ENCODE measurements around the gene TMPRSS7.
"Not testable (repeated sequence)": the region's sequence is repeated elsewhere in the genome, so short reads cannot be mapped to it uniquely, and the experiment has no call there.

The TMPRSS7 gene

DNA sequence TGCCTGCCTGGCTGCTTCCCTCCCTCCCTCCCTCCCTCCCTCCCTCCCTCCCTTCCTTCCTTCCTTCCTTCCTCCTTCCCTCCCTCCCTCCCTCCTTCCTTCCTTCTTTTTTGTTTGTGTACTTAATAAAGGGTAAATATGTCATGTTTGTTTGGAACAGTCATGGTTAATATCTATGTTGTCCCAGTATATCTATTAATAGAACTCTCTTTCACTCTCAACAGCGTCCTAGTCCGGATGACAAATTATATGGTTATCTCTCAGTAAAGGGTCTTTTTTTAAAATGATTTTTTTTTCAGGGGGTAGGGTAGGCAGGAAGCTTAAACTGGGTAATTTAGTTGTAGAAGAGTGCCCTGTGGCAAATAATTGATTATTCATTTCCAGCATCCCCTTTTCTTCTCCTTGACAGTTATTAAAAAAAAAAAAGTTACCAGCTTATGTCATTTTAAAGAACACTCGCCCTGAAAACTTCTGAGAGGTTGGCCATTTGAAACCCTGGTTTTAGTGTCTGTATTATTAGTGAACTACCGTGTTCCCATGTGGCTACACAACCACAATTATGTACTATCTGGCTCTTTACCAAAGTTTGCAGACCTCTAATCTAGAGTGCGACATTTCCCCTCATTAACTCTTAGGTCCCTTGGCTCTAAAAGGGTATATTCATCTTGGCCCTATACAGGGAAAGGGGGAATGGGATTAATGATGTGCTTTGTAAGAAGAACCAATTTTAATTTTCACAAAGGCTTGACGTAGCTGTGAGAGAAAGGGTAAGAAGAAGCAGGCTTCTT is 22.1 kb upstream of the TMPRSS7 start:
- DNase-seq = no peak

DNA sequence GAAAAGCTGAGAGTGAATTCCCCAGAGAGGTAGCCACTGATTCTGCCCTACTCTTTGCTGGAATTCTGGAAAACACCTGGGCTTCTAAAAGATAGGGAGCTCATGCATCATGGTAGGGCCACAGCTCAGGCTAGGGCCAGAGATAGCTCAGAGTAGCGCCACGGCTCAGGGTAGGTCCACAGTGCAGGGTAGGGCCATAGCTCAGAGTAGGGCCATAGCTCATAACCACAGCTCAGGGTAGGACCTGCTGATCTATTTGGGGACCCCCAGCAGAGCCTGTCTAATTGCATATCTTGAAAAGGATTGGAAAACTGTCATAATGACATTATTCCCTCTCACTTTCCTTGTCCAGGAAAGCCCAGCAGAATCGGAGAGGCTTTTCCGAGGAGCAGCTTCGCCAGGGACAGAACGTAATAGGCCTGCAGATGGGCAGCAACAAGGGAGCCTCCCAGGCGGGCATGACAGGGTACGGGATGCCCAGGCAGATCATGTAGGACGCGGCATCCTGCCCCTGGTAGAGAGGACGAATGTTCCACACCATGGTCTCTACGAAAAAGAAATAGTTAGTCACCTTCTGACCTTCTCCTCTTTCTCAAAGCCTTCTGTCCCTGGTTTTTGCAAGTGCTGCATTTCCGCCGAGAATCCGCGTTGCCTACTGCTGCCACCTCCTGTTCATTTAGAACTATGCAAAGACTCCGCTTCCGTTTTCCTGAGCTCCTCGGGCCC is 21.3 kb upstream of the TMPRSS7 start:
- peak; percentile 33 to 75 for DNase-seq

DNA sequence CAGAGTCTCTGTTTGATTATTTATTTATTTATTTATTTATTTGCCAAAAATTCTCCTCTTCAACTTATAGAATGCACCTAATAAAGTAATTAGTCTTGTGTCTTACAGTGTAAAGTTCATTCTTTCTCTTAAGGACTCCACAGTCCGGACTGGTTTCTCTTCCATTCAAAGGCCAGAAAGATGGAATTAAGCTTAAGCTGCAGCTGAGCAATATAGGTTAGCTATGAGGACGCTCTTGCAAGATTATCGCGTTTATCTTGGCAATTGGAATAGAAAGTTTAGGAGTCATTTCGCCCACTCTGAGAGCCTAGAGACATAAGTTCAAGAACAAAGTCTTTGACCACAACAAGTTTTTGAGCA is 20.8 kb upstream of the TMPRSS7 start:
- no peak for DNase-seq

DNA sequence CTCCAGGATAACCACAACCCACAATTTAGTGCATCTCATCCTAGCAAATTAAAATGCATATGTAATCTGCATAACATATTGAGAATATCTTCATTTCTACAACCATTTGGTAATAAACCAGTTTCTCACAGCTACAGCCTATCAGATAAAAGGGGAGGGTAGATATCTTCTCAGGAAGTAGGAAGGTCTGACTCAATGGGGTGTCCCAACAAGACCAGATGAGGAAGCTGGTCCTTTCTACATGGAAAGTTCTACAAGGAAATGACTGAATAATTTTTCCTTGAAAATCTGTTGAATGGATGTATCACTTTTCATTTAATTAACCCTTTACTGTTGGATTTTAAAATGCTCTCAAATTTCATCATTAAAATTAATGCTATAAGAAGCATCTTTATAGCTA is 17.4 kb upstream of the TMPRSS7 start:
- DNase-seq = no peak

DNA sequence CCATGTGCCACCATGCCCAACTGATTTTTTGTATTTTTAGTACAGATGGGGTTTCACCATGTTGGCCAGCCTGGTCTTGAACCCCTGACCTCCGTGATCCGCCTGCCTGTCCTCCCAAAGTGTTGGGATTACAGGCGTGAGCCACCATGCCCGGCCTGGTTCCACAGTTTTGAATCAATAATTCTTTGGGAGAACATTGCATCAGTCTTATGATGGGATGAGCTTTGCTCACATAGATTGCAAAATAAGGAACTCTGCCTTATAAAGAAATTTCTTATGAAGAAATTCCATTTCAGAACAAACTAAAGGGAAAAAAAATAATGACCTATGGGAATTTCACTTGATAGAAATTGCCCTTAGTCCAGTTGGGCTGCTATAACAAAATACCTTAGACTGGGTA is 15.8 kb upstream of the TMPRSS7 start:
- no peak for DNase-seq

DNA sequence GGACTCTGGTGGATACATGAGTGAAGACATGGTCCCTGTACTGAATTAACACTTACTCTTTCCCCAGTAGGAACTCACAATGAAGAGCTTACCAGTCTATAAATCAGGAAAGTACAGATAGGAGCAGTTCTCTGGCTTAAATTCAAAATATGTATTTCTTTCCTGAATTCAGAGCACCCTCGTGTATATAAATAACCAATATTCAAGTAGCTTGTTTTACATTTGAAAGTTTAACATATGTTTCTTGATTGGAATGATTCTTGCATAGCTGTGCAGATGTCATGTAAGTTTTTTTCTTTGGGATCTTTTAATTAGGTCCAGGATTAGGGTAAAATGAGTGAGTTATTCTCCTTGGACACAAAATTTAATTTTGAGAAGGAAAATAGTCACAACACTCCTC is 14.8 kb upstream of the TMPRSS7 start:
- DNase-seq = no peak

DNA sequence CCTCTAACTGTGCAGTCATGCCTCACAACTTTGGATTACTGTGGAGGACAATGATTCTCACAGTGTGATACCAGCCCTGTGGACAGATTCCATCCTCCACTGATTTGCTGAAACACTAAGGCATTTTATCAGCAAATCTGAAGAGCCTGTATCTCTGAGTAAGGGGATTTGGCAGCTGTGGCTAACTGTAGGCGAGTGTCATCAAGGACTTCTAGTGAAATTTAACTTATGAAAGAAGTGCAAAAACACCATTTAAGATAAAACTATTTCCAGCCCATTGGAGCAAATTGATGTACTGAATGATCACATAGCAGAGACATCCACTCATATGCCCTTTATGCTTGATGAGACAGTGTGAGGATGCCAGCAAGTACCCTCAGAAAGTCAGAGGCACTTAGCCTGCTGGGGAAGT is 13.9 kb upstream of the TMPRSS7 start:
- no peak for DNase-seq

DNA sequence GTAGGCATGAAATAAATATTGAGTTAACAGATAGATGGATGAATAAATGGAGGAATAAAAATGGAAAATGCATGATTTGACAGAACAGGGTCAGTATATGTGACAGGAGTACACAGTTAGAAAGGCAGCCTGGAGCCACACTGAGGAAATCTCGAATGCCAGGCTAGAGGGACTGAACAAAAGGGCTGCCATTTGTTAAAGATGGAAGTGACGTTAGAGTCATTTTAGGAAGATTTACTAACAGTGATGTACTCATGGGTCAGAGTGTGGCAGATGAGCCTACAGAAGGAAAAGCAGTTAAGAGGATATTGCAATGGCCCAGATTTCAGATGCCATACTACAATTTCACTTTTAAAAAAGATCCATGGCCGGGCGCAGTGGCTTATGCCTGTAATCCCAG is 7.4 kb upstream of the TMPRSS7 start:
- no peak for DNase-seq

DNA sequence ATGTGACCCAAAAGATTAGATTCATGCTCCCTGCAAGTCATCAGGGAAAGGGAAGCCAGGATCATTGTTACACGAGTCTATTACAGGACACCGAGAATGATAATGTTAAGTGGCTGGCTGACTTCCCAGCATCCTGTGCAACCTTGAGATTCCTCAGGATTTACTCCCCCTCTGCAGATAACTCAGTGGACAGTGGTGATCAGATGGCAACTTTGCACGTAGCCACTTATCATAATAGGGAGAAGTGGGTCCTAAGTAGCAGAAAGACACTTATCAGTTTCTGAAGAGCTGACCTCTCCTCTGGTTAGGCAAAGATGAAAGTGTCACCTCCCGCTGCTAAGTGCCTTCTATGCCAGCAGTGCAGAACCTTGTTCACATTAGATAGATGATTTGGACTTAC is 6.7 kb upstream of the TMPRSS7 start:
- no peak for DNase-seq

DNA sequence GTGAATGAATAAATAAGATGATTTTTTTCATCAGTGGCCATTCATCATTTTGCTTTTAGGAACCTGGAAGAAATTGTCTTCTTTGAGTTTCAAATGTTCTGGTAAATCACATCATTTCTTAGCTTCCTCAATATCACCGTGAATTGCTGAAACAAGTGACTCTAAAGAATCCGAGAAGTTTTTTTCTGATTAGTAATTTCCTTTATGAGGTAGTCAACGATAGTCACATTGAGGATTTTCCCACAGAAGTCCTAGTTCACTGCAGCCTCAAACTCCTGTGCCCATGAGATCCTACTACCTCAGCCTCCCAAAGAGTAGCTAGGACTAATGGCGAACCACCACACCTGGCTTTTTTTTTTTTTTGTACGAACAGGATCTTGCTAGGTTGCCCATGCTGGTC is 3.6 kb upstream of the TMPRSS7 start:
- no peak for DNase-seq

DNA sequence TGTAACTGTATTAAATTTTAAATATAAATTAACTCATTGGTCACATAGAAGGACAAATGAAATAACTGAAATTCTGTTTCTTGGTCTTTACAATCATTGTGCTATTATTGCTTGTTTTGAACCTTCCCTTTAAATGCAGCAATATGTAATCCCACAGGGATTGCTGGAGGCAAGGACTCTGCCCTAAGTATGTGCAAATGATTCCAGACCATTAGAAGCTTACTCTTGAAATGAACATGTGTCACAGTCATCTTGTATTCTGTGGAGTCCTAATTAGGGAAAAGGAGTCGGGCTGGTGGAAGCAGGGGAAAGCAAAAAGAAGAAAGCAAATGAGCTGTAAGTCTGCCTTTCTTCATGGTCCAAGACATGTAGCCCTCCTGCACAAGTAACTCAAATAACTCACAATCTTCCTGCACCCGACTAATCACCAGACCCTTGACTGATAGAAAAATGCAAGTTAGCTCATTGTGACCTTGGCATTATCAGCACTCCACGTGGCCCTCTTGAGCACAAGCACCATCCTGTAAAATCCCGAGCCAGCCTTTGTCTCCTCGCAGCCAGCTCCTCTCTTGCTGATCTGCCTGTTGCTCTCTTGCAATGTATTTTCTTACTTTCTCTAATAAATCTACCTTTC is 2.3 kb upstream of the TMPRSS7 start:
- no peak for DNase-seq

DNA sequence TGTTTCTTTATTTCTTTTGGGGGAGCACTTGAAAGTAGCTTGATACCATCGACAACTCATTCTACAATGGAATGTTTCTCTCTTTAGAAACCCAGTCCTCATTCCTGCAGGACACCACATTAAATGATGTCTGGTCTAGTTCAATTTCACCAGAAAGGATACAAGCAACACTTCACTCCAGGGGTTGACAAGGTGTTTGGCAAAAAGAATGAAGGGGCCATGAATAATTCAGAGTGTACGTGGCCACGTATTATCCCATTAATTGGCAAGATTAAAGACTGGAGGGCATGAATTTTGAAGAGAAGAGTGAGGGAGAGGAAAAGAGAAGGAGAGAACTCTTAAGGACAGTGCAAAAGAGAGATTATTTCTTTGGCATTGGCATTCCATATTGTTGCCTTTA is 705 bp downstream of the TMPRSS7 start:
- no peak for DNase-seq

DNA sequence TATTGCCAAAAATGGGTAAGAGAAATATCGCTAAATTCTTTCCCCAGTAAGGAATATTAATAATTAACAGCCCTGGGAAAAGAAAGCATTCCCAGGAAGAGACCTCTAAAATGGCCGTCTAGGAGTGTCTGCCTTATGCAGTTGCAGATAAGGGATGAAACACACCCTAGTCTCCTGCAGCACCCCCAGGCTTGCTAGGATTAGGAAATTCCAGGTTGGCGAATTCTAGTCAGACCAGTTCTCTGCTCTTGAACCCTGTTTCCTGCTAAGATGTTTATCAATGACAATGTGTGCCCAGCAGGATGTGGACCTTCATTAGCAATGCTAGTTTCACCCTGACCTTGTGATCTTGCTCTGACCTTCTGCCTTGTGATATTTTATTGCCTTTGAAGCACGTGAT is 2.7 kb downstream of the TMPRSS7 start:
- not testable (repeated sequence) for DNase-seq

DNA sequence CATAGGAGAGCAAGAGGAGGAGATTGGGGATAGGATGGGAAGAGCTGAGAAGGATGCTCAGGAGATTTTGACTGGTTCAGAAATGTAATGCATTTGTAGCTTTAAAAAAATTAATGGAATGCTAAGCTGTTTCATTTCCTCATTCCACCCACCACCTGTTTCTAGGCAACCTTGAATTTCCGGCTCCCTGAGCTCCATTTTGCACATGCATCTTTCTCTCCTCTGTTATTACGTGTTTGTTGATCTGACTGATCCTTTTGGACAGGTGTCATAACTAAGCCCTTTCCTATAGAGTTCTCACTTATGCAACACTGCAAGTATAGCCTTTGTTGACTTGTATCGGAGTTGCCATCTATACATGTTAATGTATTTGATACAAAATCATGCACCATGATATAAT is 4.3 kb downstream of the TMPRSS7 start:
- no peak for DNase-seq

DNA sequence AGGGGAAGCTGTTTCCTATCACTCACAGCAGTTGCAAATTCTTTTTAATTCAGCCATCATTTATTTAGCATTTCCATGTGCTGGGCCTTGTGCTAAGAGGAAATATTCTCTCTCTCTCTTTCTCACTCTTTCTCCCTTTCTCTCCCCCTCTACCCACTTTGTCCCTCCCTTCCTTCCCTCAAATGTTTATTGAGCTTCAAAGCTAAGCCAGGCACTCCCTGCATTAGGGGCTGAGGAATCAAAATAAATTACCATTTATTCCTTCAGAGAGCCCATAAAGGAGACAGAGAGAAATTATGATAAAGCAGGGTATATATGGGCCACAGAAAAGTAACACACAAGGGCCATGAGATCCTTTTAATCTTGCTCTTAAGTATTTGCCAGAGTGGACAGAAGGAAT is 6.8 kb downstream of the TMPRSS7 start:
- DNase-seq = no peak

DNA sequence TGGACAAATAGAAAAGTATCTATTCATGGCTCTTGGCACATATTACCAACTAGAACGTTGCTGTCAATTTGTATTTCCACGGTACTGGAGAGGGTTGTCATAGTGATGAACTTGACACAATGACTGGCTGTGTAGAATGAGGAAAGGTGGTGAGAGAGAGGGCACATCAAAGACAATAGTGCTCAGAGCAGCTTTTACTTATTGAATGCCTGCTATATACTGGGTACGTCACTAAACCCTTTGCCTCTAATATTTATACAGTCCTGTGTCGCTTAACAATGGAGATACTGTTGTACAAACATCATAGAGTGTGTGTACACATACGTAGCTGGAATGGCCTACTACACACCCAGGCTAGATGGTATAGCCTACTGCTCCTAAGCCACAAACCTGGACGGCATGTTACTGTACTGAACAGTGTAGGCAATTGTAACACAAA is 8.3 kb downstream of the TMPRSS7 start:
- DNase-seq = no peak

DNA sequence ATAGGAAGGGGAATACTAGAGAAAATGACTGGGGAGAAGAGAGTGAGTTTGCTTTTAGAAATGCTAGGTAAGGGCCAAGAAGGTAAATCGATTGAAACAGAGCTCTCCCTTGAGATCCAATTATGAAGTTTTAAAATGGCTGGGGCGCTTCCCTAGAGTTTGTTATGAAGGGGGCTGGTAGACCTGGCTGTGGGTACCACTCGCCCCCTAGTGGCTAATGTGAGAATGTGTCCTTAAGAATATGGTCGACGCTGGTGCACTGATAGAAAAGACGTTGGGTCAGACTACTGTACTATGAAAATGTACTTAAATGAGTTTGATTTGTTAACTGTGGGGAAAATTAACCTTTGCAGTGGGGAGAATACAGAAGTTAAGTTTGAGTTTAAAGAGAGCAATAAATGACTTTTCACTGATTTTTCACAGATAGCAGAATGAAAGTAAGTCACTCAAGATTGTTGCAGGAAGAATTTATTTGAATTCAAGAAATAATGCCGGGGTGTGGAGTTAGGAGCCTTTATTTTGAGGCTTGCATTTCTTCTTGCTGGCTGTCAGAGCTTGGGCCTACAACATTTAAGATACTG is 9.2 kb downstream of the TMPRSS7 start:
- DNase-seq = peak; percentile 47 to 76

DNA sequence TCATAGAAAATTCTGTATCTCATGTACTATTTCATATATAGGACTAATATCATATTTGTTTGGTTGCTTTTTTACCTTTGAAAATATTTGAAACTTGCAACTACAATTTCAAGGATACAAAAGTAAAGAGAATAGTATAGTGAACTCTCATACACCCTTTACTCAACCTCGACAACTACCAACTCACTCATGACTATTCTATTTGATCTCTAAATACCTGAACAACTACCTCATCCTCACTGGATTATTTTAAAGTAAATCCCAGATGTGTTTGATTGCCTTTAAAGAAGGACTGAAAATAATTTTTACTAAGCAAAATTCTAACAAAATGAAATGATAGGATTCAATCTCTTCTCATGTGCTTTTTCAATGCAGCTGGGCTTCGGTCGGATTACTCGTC is 12.1 kb downstream of the TMPRSS7 start:
- DNase-seq = no peak

DNA sequence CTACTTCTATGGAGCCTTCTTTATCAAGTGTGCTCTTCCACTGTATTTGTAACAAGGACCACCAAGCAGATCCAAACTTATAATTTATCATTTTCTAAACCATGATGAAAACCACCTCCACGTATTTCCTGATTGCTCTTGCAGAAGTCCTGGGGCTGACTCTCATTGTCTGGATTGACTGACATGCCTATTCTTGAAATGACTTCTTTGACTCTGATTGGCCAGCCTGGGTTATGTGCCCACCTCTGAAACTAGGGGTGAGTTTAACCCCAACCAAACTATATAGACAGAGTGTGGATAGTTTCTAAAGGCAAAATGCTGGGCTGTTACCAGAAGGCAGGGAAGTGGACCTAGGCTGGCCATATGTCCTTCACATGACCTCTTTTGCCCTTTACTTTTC is 12.7 kb downstream of the TMPRSS7 start:
- no peak for DNase-seq

DNA sequence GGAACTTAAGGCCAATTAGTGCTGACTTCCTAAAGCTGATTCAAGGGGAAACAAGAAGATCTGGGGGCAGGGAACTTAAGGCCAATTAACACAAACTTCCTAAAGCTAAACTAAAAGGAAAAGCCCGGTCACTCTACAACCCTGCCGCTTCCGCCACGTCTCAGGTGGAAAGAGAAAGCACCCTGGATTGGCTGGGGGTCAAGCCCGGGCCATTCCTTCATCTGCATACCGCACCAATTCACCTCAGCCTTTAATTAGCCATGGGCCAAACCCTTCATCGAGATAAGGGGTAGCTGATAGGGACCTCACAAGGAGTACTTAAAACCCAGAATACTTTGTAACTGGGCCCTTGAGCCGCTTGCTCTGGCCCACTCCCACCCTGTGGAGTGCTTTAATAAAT is 14.4 kb downstream of the TMPRSS7 start:
- no peak for DNase-seq

DNA sequence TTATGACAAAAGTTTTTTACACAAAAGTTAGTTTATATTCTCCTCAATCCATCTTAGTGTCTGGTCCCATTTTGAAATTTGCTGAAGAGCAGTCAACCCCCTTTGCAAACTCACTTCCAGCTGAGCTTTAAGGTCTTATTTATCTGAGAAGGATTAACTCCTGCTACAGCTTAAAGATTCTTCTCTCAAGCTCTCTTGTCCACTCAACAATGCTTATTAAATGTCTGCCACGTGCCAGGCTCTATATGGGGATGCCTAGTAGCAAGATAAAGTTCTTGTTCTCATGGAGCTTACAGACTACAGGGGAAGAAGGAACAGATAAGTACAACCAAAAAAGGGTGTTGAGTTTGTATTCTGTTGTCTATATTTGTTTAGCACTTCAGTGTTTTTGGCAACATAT is 18.7 kb downstream of the TMPRSS7 start:
- DNase-seq = no peak

DNA sequence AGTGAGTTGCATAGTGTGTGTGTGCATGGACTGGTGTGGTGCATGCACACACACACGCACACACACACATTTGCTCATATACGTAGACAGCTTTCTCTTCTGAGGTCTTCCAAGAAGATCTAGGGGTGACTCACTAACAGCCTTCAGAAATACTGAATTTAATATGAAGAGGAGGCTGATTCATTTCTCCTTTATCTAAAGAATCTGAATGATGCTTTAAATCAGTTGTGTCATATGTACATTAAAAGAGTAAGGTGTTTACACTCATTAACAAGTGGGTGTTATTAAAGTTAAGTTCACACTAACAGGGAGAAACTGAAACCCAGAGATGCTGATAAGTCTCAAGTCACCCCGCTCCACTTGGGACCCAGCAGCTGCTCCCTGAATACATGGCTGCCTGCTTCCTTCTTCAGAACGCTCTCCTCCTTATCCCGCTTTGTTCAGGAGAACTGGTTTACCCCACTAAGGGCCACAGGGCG is 22.0 kb downstream of the TMPRSS7 start:
- DNase-seq = no peak

DNA sequence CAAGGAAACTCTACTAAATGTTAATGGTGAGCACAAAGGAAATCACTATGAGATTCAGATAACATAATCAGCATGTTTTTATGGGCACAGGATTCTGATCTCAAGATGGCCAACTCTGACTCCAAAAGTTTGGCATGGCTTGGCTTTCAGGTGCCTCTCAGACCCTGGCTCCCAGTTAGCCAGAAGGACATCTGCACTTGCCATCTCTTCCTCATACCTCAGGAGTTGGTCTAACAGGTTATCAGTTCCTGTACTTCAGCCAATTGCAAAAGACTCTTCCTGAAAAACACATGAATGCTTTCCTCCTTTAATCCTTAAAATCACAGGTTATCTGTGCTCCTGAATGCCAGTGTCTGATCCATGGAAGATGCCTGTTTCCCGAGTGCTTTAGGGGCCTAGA is 25.0 kb downstream of the TMPRSS7 start:
- DNase-seq = no peak

DNA sequence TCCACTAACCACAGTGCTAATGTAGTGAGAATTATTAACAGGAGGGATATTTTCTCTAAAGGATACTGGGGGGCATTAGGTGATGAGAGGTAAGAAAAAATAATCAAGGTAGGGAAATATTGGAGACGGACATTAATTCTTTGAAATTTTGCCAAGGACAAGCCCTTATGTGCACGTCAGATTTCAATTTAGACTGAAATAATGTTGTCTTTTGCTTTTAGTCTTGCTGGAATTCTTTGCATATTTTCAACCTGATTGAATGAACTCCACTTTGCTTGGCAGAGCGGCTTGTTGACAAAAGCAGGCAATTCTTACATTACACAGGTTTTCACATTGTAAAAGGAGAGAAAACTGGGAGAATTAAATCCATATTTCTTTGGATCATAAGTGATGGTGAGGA is 26.6 kb downstream of the TMPRSS7 start:
- no peak for DNase-seq

Measured in NCI-H446 (cell line).